Occipital lobe (tissue), 2 donors: ENCODE results near the gene ELF3. TPM values are rescaled to one million over a fixed set of nuclear protein-coding genes. Genes with fewer than 3 reads are reported as not detected.

Experiments used
- small RNA-seq: library from RNA; depleted of rRNA; stranded (forward); fragments of <200 nt; gene quantifications from one replicate; pipeline ENCODE3, GENCODE V24; 2014
- total RNA-seq: library from RNA; depleted of rRNA; stranded (reverse); fragments of >200 nt; gene quantifications from one replicate; pipeline ENCODE4 v1.2.3, GENCODE V29; 2014

ELF3 gene
- total RNA-seq, 1 donor from 2014 or later, result 0.31 TPM

Small RNA genes lying within 50 kb of the gene (small RNA-seq; reads per million reads assigned to genes)
- gene AL691482.1 (not detected), gene AL691482.2 (not detected), gene MIR6740 (not detected), gene RF00156 (not detected)

Other genes with a start within 250 kb of the ELF3 start
- 36.2 TPM for gene IPO9, start 181.4 kb upstream of the ELF3 start, total RNA-seq
- gene SHISA4, start 121.7 kb upstream of the ELF3 start, total RNA-seq, result 16.1 TPM
- gene LMOD1, start 64.0 kb upstream of the ELF3 start, total RNA-seq, result 0.47 TPM
- 54.0 TPM for gene TIMM17A, start 55.1 kb upstream of the ELF3 start, total RNA-seq
- gene RNPEP, start 27.9 kb upstream of the ELF3 start, total RNA-seq, result 18.9 TPM
- gene GPR37L1, start 112.3 kb downstream of the ELF3 start, total RNA-seq, result 1.1 TPM
- gene ARL8A, start 134.2 kb downstream of the ELF3 start, total RNA-seq, result 77.0 TPM
- gene PTPN7, start 150.0 kb downstream of the ELF3 start, total RNA-seq, result 0.16 TPM
- gene LGR6, start 183.2 kb downstream of the ELF3 start, total RNA-seq, result 0.62 TPM